GM18867 (cell line): Measurements from ENCODE around the gene STAT5B.
"Not testable (repeated sequence)": the region's sequence is repeated elsewhere in the genome, so short reads cannot be mapped to it uniquely, and the experiment has no call there.

ENCODE experiments used
- ATAC-seq: cut with Tn5 transposase; IDR thresholded peaks from one replicate; pipeline ENCODE4 v1.9.1; 2021; ENCODE audit warnings: mild to moderate bottlenecking, moderate library complexity; ENCODE audit not compliant: unreplicated experiment

Gene STAT5B

DNA sequence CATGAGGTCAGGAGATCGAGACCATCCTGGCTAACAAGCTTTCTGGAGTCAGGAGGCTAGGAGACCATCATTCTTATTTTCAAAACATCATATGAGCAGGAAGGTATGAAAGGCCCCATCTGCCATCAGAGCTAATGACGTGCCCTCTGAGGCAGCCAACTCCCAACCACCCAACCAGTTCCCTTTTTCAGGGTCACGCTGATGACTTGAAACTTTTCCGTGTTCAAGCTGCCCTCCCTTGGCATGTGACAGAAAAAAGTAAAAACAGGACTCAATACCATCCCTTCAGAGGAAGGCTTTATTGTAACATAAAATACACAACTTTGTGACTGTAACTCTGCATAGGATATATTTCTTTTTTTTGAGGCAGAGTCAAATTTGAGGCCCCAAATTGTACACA is 77.3 kb downstream of the STAT5B start:
- ATAC-seq: no peak

DNA sequence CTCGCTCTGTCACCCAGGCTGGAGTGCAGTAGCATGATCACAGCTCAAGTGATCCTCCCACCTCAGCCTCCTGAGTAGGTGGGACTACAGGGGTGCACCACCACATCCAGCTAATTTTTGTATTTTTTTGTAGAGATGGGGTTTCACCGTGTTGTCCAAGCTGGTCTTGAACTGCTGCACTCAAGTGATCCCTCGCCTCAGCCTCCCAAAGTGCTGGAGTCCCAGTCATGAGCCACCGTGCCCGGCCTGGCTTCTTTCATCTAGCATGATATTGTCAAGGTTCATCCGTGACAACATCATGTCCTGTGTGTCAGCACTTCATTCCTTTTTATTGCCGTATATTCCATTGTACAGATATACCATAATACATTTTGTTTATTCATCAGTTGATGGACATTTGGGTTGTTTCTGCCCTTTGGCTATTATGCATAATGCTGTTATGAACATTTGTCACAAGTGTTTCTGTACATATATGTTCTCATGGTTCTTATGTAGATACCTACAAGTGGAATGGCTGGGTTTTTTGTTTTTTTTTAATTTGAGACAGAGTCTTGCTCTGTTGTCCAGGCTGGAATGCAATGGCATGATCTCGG is 78.5 kb downstream of the STAT5B start:
- ATAC-seq: no peak

DNA sequence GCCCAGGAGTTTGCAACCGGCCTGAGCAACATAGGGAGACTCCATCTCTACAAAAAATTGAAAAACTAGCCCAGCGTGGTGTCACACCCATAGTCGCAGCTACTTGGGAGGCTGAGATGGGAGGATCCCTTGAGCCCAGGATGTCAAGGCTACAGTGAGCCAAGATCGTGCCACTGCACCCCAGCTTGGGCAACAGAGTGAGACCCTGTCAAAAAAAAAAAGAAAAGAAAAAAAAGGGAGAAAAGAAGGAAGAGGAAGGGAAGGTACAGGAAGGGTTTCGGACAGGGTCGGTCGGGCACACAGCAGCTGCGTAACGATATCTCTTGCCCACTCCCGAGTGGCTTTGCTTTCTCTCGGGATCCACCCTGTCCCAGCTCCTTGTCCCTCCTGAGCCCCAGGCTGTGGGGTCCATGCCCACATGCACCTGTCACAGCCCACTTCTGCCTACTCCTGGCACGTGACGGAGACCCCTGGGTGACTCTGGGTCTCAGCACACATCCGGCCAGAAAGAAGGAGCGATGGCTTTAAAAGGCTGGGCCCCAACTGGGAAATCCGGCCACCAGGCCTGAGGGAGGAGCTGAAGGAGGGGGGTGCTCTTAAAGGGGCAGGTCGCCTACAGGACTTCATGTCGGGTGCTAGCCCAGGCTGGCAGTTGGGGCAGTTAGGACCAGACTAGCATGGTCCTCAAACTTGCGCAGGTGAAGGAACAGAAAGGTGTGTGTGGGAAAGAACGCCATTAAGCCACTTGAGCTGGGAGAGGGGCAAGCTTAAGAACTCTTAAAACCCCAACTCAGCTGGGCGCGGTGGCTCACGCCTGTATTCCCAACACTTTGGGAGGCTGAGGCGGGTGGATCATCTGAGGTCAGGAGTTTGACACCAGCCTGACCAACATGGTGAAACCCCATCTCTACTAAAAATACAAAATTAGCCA is 82.0 kb downstream of the STAT5B start, which contains the start of gene GHDC:
GHDC (minus strand) TSS at position 526 of the 931 bp plus-strand sequence. CDS start 913 bp downstream, outside the sequence.
- ATAC-seq: peak; percentile 91

DNA sequence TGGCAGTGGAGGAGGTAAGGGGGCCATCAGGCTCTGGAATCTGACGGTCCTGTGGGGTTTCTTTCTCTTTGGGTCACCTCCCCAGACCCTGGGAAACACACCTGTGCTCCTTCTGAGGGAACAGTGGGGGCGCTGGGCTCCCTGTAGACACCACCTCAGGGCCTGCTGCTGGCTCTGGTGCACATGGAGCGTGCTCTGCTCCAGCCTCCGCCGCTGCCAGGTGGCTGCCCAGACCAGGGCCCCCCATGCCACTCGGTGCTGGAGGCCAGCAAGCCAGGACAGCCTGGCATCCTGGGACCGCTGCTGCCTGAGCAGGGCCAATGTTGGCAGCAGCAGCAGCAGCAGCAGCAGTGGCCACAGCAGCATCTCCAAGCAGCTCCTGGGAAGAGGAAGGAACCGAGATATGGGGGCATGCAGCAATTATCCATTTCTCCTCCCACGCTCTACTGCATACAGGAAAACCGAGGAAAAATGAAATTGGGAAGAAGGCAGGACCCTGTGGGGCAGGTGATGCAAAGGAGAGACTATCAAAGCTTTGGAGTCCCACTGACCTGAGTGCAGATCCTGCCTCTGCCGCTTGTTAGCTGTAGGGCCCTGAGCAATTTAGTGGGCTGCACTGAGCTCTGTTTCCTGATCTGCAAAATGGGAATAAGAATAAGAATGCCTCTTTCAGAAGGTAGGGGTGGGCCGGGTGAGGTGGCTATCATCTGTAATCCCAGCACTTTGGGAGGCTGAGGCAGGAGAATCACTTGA is 82.8 kb downstream of the STAT5B start:
- ATAC-seq: no peak

DNA sequence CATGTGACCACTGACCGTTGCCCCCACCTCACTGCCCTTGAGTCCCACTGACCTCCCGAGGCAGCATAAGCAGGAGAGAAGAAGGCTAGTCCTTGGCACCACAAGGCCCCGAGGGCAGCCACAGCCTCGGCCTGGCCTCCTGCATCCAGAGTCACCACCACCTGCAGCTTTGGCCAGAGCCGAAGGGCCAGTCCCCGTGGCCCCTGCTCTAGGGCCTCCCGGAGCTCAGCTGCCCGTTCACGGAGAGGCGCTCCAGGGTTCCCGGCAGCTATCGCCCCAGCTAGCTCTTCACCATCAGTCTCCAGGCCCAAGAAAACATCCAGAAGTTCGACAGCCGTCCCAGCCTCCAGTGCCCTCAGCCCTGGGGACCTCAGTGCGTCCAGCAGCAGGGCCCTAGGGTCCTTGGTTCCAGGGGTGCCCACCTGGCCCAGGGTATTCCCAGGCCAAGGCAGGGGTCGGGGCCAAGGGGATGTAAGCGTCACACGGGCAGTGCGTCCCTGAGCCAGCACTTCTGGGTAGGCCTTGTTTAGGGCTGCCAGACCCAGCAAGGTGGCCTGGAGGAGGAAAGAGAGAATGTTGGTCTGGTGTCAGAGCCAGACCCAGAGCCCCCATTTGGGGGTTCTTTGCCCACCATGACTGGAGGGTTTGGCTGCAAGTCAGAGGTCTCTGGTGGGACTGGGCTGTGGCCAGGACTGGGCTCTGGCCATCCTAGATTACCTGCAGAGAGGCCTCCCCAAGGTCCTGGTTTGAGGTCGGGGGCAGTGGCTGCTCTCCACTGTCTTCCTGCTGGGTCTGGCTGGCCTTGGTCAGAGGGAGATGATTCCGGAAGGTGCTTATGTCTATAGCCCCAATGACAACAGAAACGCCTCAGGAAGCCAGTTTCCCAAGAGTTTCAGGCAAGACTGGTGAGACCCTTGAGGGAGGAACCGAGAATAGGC is 83.7 kb downstream of the STAT5B start:
- no peak for ATAC-seq

DNA sequence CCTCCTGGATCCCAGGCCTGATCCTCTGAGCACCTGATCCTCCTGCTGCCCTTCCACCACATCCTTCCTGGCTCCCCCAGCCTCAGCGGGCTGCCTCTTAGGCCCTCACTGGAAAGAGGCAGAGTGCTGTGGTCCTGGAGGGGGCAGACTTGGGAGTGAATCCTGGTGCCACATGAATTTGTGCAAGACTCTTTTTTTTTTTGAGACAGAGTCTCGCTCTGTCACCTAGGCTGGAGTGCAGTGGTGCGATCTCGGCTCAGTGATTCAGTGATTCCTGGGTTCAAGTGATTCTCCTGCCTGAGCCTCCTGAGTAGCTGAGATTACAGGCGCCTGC is 84.9 kb downstream of the STAT5B start:
- ATAC-seq: no peak

DNA sequence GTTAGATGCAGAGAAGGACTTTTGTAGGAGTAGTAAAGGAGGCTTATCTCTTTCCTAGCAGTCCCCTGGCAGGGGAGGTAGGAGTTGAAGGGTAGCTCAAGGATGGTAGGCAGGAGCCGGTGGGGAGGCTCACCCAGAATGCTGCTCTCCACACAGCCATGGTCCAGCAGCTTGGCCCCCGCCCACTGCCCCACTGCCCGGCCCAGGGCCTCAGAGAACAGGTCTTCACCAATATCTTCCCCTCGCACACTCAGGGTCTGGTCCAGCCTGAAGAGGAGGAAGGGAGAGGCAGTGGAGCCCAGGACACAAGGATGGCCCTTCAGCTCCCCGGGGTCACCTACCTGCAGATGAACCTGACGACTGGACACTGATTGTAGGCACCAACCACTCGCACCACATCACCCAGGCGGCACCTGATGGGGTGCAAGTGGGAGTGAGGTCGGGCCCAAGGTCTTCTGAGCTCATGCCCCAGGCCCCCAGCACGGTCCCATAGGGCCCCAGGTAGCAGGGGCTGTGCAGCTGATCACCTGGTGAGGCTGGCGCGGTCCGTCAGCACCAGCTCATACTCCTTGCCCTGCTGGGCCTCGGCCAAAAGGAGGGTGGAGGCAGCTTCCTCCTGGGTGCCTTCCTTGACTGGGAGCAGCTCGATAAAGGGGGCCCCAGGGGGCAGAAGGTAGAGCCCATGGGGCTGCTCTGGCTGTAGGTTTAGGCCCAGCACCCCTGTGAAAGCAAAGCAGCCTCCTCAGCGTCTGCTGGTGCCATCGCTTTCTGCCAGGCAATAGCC is 85.5 kb downstream of the STAT5B start:
- ATAC-seq: no peak

DNA sequence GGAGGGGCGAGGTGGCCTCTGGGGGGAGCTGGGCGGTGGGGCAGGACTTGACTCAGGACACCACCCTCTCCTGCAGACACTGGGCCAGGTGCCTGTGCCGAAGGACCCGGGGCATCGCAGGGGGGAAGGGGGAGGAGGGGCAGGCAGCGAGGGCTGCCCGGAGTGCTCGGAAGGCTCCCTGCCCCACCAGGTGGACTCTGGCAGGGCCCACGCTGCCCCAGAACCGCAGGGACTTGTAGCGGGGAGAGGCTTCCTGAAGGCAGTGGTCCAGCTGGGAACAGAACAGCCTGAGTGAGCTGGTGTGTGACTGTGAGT is 86.6 kb downstream of the STAT5B start:
- no peak for ATAC-seq

DNA sequence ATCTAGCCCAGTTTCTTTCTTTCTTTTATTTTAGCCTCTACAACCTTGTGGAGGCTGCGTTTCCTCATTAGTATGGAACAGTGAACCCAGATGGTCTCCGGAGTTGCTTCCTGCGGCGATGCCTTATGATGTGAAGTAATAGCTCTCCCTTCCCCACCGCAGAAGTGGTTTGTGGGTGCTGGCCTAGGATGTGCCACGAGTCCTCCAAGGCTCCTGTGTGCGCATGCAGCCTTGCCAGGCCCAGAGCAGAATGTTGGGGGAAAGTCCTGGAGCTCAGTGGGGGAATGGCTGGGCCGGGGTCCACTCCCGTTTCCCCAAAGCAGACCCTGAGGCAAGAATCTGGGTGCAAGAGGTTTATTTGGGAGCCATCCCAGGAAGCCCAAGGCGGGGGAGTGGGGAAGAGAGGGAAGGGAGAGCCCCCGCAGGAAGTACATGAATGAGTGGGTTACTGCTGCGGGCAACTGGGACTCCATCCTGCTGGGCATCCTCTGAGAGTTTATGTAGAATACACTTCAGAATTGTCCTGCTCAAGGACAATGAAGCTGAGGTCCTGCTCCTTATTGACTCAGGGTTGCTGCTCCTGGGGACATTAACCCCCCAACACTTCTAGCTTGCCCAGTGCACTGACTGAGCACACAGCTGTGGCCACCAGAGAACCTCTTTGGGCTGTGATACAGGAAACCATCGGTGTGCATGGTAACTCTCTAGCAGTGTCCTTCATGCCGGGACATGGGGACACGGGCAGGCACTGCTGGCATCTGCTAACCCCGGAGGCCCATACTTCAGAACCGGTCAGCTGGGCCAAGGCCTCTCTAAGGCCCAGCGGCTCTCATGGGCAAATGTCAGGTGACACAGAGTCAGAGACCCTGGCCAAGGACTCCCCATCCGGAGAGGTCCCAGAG is 87.2 kb downstream of the STAT5B start:
- no peak for ATAC-seq

DNA sequence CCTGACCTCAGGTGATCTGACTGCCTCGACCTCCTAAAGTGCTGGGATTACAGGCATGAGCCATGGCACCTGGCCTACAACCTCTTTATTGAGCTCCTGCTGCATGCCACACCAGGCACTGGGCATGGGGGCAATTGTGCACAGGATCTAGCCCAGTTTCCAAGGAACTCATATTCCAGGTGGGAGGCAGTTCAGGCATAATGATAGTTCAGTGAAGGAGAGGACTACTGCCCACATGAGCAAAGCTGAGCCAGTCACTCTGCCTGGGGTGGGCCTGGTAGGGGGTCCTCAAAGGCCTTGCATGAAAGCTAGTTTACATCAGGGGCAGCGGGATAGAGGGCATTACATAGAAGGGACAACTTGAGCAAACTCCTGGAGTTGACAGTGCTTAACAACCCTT is 88.4 kb downstream of the STAT5B start:
- no peak for ATAC-seq

DNA sequence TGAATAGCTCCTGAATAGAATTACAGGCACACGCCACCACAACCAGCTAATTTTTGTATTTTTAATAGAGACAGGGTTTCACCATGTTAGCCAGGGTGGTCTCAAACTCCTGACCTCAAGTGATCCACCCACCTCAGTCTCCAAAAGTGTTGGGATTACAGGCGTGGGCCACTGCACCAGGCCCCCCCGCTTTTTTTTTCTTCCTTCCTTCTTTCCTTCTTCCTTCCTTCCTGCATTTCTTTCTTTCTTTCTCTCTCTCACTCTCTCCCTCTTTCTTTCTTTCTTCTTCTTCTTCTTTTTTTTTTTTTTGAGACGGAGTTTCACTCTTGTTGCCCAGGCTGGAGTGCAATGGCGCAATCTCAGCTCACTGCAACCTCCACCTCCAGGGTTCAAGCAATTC is 90.0 kb downstream of the STAT5B start:
- ATAC-seq: not testable (repeated sequence)

DNA sequence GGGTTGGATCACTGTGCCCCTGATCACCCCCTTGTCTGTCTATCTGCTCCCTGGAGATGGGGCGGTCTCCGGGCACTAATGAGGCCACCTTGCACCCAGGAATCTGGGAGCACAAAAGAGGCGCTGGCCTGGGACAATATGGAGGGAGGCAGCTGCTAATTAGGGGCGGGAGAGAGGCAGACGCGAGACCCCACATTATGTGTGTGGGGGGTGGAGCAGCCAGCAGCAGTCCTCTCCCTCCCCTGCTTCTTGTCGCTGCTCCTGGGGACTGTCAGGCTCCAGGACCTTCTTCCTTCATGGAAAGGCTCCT is 90.6 kb downstream of the STAT5B start:
- no peak for ATAC-seq

DNA sequence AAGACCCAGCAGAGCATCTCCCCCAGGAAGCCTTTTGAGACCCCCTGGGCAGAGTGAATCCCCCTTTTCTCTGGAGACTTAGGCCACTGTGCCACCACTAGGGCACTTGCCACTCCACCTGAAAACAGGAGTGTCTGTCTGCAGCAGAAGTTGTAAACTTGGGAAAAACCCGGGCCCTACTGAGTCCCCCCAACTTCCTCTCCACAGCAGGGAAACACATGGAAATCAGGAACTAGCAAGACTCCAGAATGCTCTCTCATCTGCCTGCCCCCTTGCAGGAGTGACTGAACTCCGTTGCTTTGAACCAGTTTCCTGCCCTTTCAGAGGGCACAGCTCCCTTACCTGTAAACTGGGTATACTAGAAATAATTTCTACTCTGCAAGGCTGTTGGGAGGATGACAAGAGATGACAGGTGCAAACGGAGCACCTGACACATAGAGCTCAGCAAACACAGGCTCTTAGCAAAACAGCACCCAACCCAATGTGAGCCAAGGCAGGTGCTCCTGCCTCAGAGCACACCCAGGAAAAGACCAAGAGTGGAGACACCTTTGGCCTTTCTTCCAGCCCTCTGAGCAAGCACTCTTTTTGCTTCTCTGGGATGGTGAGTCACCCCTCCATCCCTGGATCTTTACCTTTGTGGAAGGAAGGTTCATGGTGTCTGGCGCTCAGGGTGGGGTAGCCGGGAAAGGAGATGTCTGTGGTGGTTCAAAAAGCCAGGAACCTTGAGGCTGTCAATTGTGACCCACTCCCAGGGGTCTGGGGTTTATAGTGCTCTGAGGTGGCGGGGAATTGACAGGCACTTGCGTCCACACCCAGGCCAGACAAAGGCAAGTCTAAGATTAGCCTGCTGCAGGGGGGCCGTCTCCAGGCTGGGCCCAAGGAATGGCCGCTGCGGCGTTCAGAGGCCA is 91.2 kb downstream of the STAT5B start, which contains the start of gene HCRT:
HCRT (minus strand) TSS at position 740 of the 908 bp plus-strand sequence; CDS start at position 653, 87 bp downstream.
- no peak for ATAC-seq

DNA sequence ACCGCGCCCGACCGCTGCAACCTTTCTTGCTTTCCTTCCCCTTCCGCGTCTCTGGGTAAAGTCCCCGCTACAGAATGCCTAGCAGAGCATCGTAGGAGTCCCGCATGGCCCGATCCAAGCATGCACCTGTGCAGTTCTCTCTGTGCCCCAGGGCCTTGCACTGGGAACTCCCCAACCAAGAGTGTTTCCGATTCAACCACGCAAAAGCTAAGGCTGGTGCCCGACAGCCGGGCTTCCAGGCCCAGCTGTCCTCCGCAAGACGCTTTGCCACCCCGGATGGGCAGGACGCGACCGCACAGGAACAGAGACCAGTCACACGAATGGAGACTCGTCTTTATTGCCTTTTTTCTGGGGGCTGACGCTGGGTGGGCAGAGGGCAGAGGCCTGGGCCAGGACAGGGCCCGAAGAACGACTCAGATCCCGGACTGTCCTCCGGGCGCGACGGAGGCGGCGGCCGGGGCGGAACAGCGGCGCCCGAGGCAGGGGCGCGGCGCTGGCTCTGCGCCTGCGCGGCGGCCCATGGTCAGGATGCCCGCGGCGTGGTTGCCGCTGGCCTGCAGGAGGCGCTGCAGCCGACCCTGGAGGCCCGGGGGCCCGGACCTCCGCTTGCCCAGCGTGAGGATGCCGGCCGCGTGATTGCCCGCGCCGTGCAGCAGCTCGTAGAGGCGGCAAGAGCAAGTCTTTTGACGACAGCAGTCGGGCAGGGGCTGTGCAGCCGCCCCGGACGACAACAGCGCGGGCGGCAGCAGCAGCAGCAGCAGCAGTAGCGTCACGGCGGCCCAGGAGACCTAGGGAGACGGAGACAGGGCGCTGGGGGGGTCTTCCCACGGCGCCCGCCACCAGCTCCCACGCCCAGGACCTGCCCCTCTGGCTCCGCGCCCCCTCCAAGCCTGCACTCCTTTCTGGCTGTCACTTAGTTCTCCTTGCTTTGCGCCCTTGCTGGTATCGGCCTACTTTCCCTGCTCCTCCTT is 92.2 kb downstream of the STAT5B start:
- ATAC-seq: peak; percentile 63

DNA sequence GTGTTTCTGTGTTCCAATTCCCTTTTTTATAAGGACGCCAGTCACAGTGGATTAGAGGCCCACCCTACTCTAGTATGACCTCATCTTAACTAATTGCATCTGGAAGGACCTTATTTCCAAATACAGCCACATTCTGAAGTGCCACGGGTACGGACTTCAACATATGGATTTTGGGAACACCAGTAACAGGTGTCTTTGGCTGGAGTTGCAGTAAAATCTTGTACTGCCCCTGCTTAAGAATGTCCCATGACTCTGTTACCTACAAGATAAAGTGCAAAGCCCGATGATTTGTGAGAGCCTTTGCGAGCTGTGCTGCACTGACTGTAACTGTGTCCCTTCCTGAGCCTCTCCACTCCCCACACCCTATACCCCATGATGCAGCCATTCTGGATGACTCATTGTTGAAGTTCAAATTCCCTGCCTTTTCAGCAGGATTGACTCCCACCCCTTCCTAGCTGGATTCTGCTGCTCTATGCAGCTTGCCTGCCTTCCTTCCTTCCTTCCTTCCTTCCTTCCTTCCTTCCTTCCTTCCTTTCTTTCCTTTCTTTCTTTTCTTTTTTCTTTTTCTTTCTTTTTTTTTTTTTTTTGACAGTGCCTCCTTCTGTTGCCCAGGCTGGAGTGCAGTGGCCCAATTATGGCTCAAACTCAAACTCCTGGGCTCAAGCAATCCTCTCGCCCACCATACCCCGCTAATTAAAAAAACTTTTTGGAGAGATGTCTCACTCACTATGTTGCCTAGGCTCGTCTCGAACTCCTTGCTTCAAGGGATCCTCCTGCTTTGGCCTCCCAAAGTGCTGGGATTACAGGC is 93.1 kb downstream of the STAT5B start:
- no peak for ATAC-seq

DNA sequence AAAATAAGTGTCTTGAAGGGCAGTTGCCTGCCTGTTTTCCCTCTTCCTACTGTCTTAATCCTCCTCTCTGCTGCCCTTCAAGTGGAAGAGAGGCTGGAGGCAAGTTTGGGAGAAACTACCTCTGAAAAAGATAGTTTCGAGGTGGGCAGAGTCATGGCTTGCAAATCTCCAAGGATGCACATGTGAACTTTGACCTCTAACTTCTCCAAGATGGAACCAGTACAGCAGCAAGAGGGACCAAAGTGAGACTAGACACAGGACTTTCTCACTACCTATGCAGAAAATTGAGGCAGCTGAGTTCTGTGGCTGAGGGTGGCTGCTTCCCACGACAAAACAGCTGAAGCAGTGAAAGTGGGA is 94.4 kb downstream of the STAT5B start:
- no peak for ATAC-seq
